Measurements from ENCODE around the gene HNF1B. TPM values are rescaled to one million over a fixed set of nuclear protein-coding genes. Genes with fewer than 3 reads are reported as not detected.

Gene HNF1B
- total and polyA plus RNA-seq, 4 donors, result 4.1 to 18.9 (median 12.4) TPM

DNA sequence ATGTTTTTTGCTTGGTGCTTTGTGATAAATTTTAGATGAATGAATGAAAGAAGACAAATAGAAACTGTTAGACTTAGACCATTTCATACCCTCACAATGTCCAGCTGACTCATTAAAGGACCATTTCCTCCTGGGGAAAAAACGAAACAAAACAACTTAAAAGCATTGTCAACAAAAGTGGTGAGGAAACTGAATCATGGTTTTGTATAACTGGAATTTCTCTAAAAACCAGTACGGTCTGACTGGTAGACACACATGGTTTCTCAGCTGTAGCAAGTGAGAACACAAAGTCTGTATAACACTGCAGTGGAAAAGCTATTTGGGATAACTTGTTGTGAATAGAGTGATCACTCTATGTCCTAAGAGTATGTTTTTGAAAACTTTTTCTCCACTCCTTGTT is 96.3 kb downstream of the HNF1B start:
- no peak for ATAC-seq (ENCODE audit: insufficient read depth, low FRiP score)
- H3K27me3 ChIP-seq (ENCODE audit: control insufficient read depth in 3 of 3, insufficient read depth in 3 of 3, low read length in 2 of 3), result peaks cover 0 to 18% (median 9%) of the 10 kb centered on the region in 3 donors
- H3K4me1 ChIP-seq (ENCODE audit: control insufficient read depth in 5 of 5, insufficient read depth in 5 of 5, low read length in 5 of 5), result peaks cover 0 to 5% (median 0%) of the 10 kb centered on the region in 5 donors
- no peak overlapping the region for H3K27ac ChIP-seq (ENCODE audit: low read depth in 1 of 2, low read length in 1 of 2)
- H3K9me3 ChIP-seq (ENCODE audit: control insufficient read depth in 4 of 4, insufficient read depth in 3 of 4, low read length in 3 of 4), result no peaks in the 10 kb centered on the region
- H3K9ac ChIP-seq (ENCODE audit: insufficient read depth in 1 of 2, low read length in 2 of 2), result no peak overlapping the region
- no peak overlapping the region for H3K4me3 ChIP-seq
- DNase-seq, result no peak
- TF ChIP-seq, protein P1, sequence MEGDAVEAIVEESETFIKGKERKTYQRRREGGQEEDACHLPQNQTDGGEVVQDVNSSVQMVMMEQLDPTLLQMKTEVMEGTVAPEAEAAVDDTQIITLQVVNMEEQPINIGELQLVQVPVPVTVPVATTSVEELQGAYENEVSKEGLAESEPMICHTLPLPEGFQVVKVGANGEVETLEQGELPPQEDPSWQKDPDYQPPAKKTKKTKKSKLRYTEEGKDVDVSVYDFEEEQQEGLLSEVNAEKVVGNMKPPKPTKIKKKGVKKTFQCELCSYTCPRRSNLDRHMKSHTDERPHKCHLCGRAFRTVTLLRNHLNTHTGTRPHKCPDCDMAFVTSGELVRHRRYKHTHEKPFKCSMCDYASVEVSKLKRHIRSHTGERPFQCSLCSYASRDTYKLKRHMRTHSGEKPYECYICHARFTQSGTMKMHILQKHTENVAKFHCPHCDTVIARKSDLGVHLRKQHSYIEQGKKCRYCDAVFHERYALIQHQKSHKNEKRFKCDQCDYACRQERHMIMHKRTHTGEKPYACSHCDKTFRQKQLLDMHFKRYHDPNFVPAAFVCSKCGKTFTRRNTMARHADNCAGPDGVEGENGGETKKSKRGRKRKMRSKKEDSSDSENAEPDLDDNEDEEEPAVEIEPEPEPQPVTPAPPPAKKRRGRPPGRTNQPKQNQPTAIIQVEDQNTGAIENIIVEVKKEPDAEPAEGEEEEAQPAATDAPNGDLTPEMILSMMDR (IDR thresholded peaks at IDR 0.05; ENCODE audit: control extremely low read depth, extremely low read depth), result no peak
- WGBS, 2 donors, result 26 to 50% methylated on average over 2 of the region's 2 CpGs
- no peaks in the 10 kb centered on the region for H3K36me3 ChIP-seq (ENCODE audit: control insufficient read depth in 4 of 4, insufficient read depth in 4 of 4, low read length in 4 of 4)

DNA sequence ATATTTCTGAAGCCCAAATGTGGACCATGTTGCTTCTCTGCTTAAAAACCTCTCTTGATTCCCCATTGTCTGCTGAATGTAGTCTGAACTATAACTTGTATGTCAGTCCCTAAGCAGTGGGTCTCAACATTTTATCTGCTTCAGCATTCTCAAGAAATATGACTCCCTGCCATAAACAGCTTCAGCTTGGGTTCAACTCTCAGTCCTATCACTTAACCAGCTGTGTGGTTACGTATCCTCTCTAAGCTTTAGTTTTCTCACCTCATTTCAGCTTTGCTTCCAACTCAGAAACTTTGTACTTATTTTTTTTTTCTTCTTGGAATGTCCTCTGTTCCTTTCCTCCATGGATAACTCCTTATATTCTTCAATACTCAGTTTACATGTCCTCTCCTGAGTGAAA is 97.0 kb downstream of the HNF1B start:
- Histone ChIP-seq H3K27ac (ENCODE audit: low read depth in 1 of 2, low read length in 1 of 2) (no peak overlapping the region), H3K27me3 (ENCODE audit: control insufficient read depth in 3 of 3, insufficient read depth in 3 of 3, low read length in 2 of 3) (peaks cover 0 to 18% (median 9%) of the 10 kb centered on the region in 3 donors), H3K4me3 (no peak overlapping the region), H3K4me1 (ENCODE audit: control insufficient read depth in 5 of 5, insufficient read depth in 5 of 5, low read length in 5 of 5) (peaks cover 0 to 7% (median 0%) of the 10 kb centered on the region in 5 donors), H3K36me3 (ENCODE audit: control insufficient read depth in 4 of 4, insufficient read depth in 4 of 4, low read length in 4 of 4) (no peaks in the 10 kb centered on the region), H3K9ac (ENCODE audit: insufficient read depth in 1 of 2, low read length in 2 of 2) (no peak overlapping the region), H3K9me3 (ENCODE audit: control insufficient read depth in 4 of 4, insufficient read depth in 3 of 4, low read length in 3 of 4) (no peaks in the 10 kb centered on the region)
- 87 to 89% methylated on average over 1 of the region's 1 CpG for WGBS, 2 donors
- no peak for ATAC-seq (ENCODE audit: insufficient read depth, low FRiP score)
- TF ChIP-seq, protein P1 (IDR thresholded peaks at IDR 0.05; ENCODE audit: control extremely low read depth, extremely low read depth), result no peak
- no peak for DNase-seq

GRCh38 chr17:37643869-37644268 is 101.0 kb downstream of the HNF1B start:
- no peak overlapping the region for H3K27ac ChIP-seq (ENCODE audit: low read depth in 1 of 2, low read length in 1 of 2)
- no peak overlapping the region for H3K9ac ChIP-seq (ENCODE audit: insufficient read depth in 1 of 2, low read length in 2 of 2)
- WGBS, 2 donors, result 18 to 26% methylated on average over 3 of the region's 3 CpGs
- peaks cover 6 to 12% (median 7%) of the 10 kb centered on the region in 4 donors for H3K36me3 ChIP-seq (ENCODE audit: control insufficient read depth in 4 of 4, insufficient read depth in 4 of 4, low read length in 4 of 4)
- peak in 1 of 3 donors; percentile 23 for DNase-seq
- H3K9me3 ChIP-seq (ENCODE audit: control insufficient read depth in 4 of 4, insufficient read depth in 3 of 4, low read length in 3 of 4), result no peaks in the 10 kb centered on the region
- H3K4me1 ChIP-seq (ENCODE audit: control insufficient read depth in 5 of 5, insufficient read depth in 5 of 5, low read length in 5 of 5), result peaks cover 0 to 18% (median 5%) of the 10 kb centered on the region in 5 donors
- peaks cover 0 to 15% (median 9%) of the 10 kb centered on the region in 3 donors for H3K27me3 ChIP-seq (ENCODE audit: control insufficient read depth in 3 of 3, insufficient read depth in 3 of 3, low read length in 2 of 3)
- ATAC-seq (ENCODE audit: insufficient read depth, low FRiP score), result no peak
- no peak overlapping the region for H3K4me3 ChIP-seq
- TF ChIP-seq, protein P1 (IDR thresholded peaks at IDR 0.05; ENCODE audit: control extremely low read depth, extremely low read depth), result no peak

Measured in lung (tissue), 12 donors.